ENCODE measurements around the gene PPP2R5B. TPM values are rescaled to one million over a fixed set of nuclear protein-coding genes. Genes with fewer than 3 reads are reported as not detected.

The PPP2R5B gene
- total RNA-seq, 1 donor from 2014 or later, result 28.3 TPM

- DNase-seq (ENCODE audit: low spot score), result no peak
Measured at GRCh38 chr11:64928957-64929356, 4.5 kb downstream of the PPP2R5B start.

GRCh38 chr11:64929625-64930024, 5.1 kb downstream of the PPP2R5B start:
- DNase-seq (ENCODE audit: low spot score), result no peak

GRCh38 chr11:64930340-64930739, 5.9 kb downstream of the PPP2R5B start:
- DNase-seq (ENCODE audit: low spot score), result no peak

GRCh38 chr11:64931290-64931689, 6.8 kb downstream of the PPP2R5B start:
- DNase-seq (ENCODE audit: low spot score), result no peak

GRCh38 chr11:64932324-64932723, 7.8 kb downstream of the PPP2R5B start:
- DNase-seq (ENCODE audit: low spot score), result no peak

- DNase-seq (ENCODE audit: low spot score), result no peak
Measured at GRCh38 chr11:64933213-64933934, 8.9 kb downstream of the PPP2R5B start.

- DNase-seq (ENCODE audit: low spot score), result no peak
Measured at GRCh38 chr11:64933935-64934681, 9.6 kb downstream of the PPP2R5B start.

GRCh38 chr11:64934682-64935358, 10.3 kb downstream of the PPP2R5B start:
- DNase-seq (ENCODE audit: low spot score), result no peak

GRCh38 chr11:64935359-64936081, 11.0 kb downstream of the PPP2R5B start, which contains the start of gene GPHA2:
GPHA2 (minus strand) TSS chr11:64935893; CDS start chr11:64935460, 433 bp downstream.
- DNase-seq (ENCODE audit: low spot score), result no peak

GRCh38 chr11:64936539-64936938, 12.1 kb downstream of the PPP2R5B start:
- no peak for DNase-seq (ENCODE audit: low spot score)

GRCh38 chr11:64947208-64947814, 22.8 kb downstream of the PPP2R5B start:
- DNase-seq (ENCODE audit: low spot score), result no peak

GRCh38 chr11:64951529-64951928, 27.0 kb downstream of the PPP2R5B start:
- no peak for DNase-seq (ENCODE audit: low spot score)

GRCh38 chr11:64954201-64954600, 29.7 kb downstream of the PPP2R5B start:
- DNase-seq (ENCODE audit: low spot score), result no peak

- DNase-seq (ENCODE audit: low spot score), result no peak
Measured at GRCh38 chr11:64959498-64959897, 35.0 kb downstream of the PPP2R5B start.

GRCh38 chr11:64960719-64961118, 36.2 kb downstream of the PPP2R5B start:
- DNase-seq (ENCODE audit: low spot score), result no peak

- no peak for DNase-seq (ENCODE audit: low spot score)
Measured at GRCh38 chr11:64963072-64963631, 38.7 kb downstream of the PPP2R5B start.

- no peak for DNase-seq (ENCODE audit: low spot score)
Measured at GRCh38 chr11:64967375-64967774, 42.9 kb downstream of the PPP2R5B start.

GRCh38 chr11:64969209-64969608, 44.7 kb downstream of the PPP2R5B start:
- no peak for DNase-seq (ENCODE audit: low spot score)

- DNase-seq (ENCODE audit: low spot score), result peak; percentile 67
Measured at GRCh38 chr11:64970731-64971151, 46.3 kb downstream of the PPP2R5B start.

- DNase-seq (ENCODE audit: low spot score), result peak; percentile 93
Measured at GRCh38 chr11:64971421-64972233, 47.1 kb downstream of the PPP2R5B start, which contains the start of gene MAJIN. MAJIN (minus strand) TSS chr11:64972108; CDS start chr11:64959405, 12,703 bp downstream.
